ENCODE measurements around the gene TMPRSS12.

- TF ChIP-seq, protein P1, sequence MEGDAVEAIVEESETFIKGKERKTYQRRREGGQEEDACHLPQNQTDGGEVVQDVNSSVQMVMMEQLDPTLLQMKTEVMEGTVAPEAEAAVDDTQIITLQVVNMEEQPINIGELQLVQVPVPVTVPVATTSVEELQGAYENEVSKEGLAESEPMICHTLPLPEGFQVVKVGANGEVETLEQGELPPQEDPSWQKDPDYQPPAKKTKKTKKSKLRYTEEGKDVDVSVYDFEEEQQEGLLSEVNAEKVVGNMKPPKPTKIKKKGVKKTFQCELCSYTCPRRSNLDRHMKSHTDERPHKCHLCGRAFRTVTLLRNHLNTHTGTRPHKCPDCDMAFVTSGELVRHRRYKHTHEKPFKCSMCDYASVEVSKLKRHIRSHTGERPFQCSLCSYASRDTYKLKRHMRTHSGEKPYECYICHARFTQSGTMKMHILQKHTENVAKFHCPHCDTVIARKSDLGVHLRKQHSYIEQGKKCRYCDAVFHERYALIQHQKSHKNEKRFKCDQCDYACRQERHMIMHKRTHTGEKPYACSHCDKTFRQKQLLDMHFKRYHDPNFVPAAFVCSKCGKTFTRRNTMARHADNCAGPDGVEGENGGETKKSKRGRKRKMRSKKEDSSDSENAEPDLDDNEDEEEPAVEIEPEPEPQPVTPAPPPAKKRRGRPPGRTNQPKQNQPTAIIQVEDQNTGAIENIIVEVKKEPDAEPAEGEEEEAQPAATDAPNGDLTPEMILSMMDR (IDR thresholded peaks at IDR 0.05) = no peak
- TF ChIP-seq EZH2 (IDR thresholded peaks at IDR 0.05; ENCODE audit: borderline replicate concordance, insufficient read depth, low read depth, low read length, poor library complexity, severe bottlenecking) = no peak
Measured at GRCh38 chr12:50936821-50937530, 94.2 kb downstream of the TMPRSS12 start.

All from B cell (primary cell).